Endothelial cell of umbilical vein (primary cell): ENCODE measurements around the gene MC1R. TPM values are rescaled to one million over a fixed set of nuclear protein-coding genes. Genes with fewer than 3 reads are reported as not detected.

ENCODE experiments used
- BruUV-seq: library from RNA; stranded (reverse); fragments of 400-500 nt; replicated peaks from 2 replicates; lab custom pipeline; 2021; lab: Mats Ljungman, UMichigan
- CTCF ChIA-PET: fragments of 300-600, 350-600 bp; sonication (Branson Sonifier 250); formaldehyde crosslinking; loops from one replicate; lab custom pipeline; 2021; ENCODE audit warnings: antibody characterized with exemption, inconsistent platforms; lab: Charles Lee
- POLR2A ChIA-PET: fragments of 300-600, 350-600 bp; sonication (Branson Sonifier 250); formaldehyde crosslinking; loops from one replicate; lab custom pipeline; 2021; ENCODE audit warnings: antibody characterized with exemption, inconsistent platforms; lab: Charles Lee
- DNase-seq: peaks from one replicate; pipeline ENCODE4 v3.0.0-alpha.2; 2011; ENCODE audit warnings: low read depth, low spot score
- FAIRE-seq: peaks from 2 replicates; lab custom pipeline; 2011; peaks lifted over from hg19 to GRCh38; lab: Jason Lieb, UNC
- H2AFZ ChIP-seq: 2 replicates; pipeline ENCODE4 v1.6.0; 2012; ENCODE audit warnings: low read depth, low read length, control low read depth, inconsistent platforms
- H3K27ac ChIP-seq: 2 replicates; pipeline ENCODE4 v1.5.1; 2011; ENCODE audit warnings: low read depth, mild to moderate bottlenecking, control low read depth, low read length, moderate library complexity; ENCODE audit not compliant: insufficient read depth
- H3K27me3 ChIP-seq, 2 experiments: 2 replicates each; pipeline versions ENCODE4 v1.6.0 to v1.6.1; 2011; ENCODE audit warnings: low read length in 2 of 2, mixed read lengths in 1 of 2; ENCODE audit not compliant: control insufficient read depth in 2 of 2, insufficient read depth in 2 of 2
- H3K36me3 ChIP-seq, 2 experiments: 2 replicates in 1 of 2; 3 replicates in 1 of 2; pipeline ENCODE4 v1.5.1; 2011; ENCODE audit warnings: low read length in 2 of 2, mild to moderate bottlenecking in 1 of 2, moderate library complexity in 1 of 2; ENCODE audit not compliant: control insufficient read depth in 2 of 2, insufficient read depth in 2 of 2; ENCODE audit errors: extremely low read depth in 1 of 2
- H3K4me1 ChIP-seq: 3 replicates; pipeline ENCODE4 v1.5.1; 2011; ENCODE audit warnings: mild to moderate bottlenecking, low read length; ENCODE audit not compliant: control insufficient read depth, insufficient read depth; ENCODE audit errors: extremely low read depth
- H3K4me2 ChIP-seq: 2 replicates; pipeline ENCODE4 v1.6.1; 2011; ENCODE audit warnings: low read length, control low read depth, mixed read lengths; ENCODE audit not compliant: insufficient read depth
- H3K4me3 ChIP-seq, 3 experiments: fragments of 200-600 bp in 1 of 3; sonication (generic), shearing (Covaris generic) in 1 of 3; replicated peaks in 1 of 3; 2 replicates each; pipeline ENCODE4 v1.5.1; 2011 to 2016; ENCODE audit warnings: control low read depth in 3 of 3, low read length in 3 of 3, mild to moderate bottlenecking in 2 of 3, inconsistent platforms in 1 of 3, low read depth in 1 of 3, moderate library complexity in 1 of 3; ENCODE audit not compliant: insufficient read depth in 1 of 3
- H3K79me2 ChIP-seq: 2 replicates; pipeline ENCODE4 v1.6.0; 2012; ENCODE audit warnings: low read length, inconsistent platforms; ENCODE audit not compliant: control insufficient read depth, insufficient read depth
- H3K9ac ChIP-seq: replicated peaks from 2 replicates; pipeline ENCODE3; 2011; ENCODE audit warnings: low read length, control low read depth; ENCODE audit not compliant: insufficient read depth; ENCODE audit errors: extremely low read depth
- H3K9me1 ChIP-seq: replicated peaks from 3 replicates; pipeline ENCODE4 v1.6.0; 2011; ENCODE audit warnings: mild to moderate bottlenecking, low read length; ENCODE audit not compliant: control insufficient read depth, insufficient read depth; ENCODE audit errors: extremely low read depth
- H3K9me3 ChIP-seq: replicated peaks from 2 replicates; pipeline ENCODE4 v1.5.1; 2012; ENCODE audit warnings: low read length, inconsistent platforms; ENCODE audit not compliant: control insufficient read depth, insufficient read depth
- H4K20me1 ChIP-seq: replicated peaks from 2 replicates; pipeline ENCODE3; 2011; ENCODE audit warnings: mild to moderate bottlenecking, low read length; ENCODE audit not compliant: control insufficient read depth, insufficient read depth; ENCODE audit errors: extremely low read depth
- CTCF ChIP-seq, 2 donors: IDR thresholded peaks; 1 replicate in 1 of 2; 2 replicates in 1 of 2; pipeline ENCODE4 v1.5.1; 2011; ENCODE audit warnings: low read length in 2 of 2, mild to moderate bottlenecking in 2 of 2, moderate library complexity in 2 of 2, control low read depth in 1 of 2, inconsistent platforms in 1 of 2, low read depth in 1 of 2; ENCODE audit not compliant: insufficient read depth in 1 of 2; ENCODE audit errors: extremely low read depth in 1 of 2
- EZH2 ChIP-seq: IDR thresholded peaks from 2 replicates; pipeline ENCODE4 v1.6.1; 2012; ENCODE audit warnings: borderline replicate concordance, low read depth, mild to moderate bottlenecking, moderate library complexity, low read length, inconsistent platforms; ENCODE audit not compliant: severe bottlenecking
- FOS ChIP-seq: IDR thresholded peaks from 2 replicates; pipeline ENCODE4 v1.6.1; 2011; ENCODE audit warnings: mild to moderate bottlenecking, low read length, moderate library complexity, borderline replicate concordance; ENCODE audit not compliant: insufficient read depth
- GATA2 ChIP-seq: IDR thresholded peaks from 2 replicates; pipeline ENCODE4 v1.7.0; 2011; ENCODE audit warnings: low read depth, mild to moderate bottlenecking, moderate library complexity, mixed read lengths, low read length; ENCODE audit not compliant: insufficient read length, insufficient read depth
- JUN ChIP-seq: IDR thresholded peaks from 2 replicates; pipeline ENCODE4 v1.6.1; 2011; ENCODE audit warnings: borderline replicate concordance, low read depth; ENCODE audit not compliant: insufficient read length, insufficient read depth
- MAX ChIP-seq: IDR thresholded peaks from 2 replicates; pipeline ENCODE4 v1.6.1; 2011; ENCODE audit not compliant: insufficient read depth, insufficient read length
- MYC ChIP-seq: IDR thresholded peaks from one replicate; pipeline ENCODE4 v1.6.1; 2011; ENCODE audit warnings: mild to moderate bottlenecking, low read depth, low read length
- POLR2A ChIP-seq: IDR thresholded peaks from 2 replicates; pipeline ENCODE4 v1.6.1; 2012; ENCODE audit warnings: low read depth, mild to moderate bottlenecking, control low read depth, low read length
- POLR2AphosphoS5 ChIP-seq: IDR thresholded peaks from 2 replicates; pipeline ENCODE4 v1.6.1; 2012; ENCODE audit warnings: low read depth, mild to moderate bottlenecking, control low read depth, low read length, moderate library complexity; ENCODE audit not compliant: insufficient read depth
- dilution Hi-C: fragments of 300-500 bp; cut with MboI; formaldehyde crosslinking; loops from one replicate; pipeline ENCODE4 v1.15.0; 2019; ENCODE audit warnings: low sequenced_read_pairs; ENCODE audit not compliant: extremely low pct_ligation_motif_present
- intact Hi-C: fragments of 100-400 bp; cut with micrococcal nuclease; formaldehyde crosslinking; loops from one replicate; pipeline ENCODE4 v1.10.0; 2022
- polyA plus RNA-seq, 4 experiments: library from polyadenylated mRNA; depleted of rRNA in 3 of 4; stranded (reverse) in 3 of 4; unstranded in 1 of 4; fragments of >200 nt; gene quantifications; 2 replicates each; pipeline versions ENCODE4 v1.2.1 to v1.2.3, GENCODE V29; 2011 to 2012; ENCODE audit warnings: missing spikeins in 1 of 4
- total RNA-seq: library from RNA; stranded (reverse); gene quantifications from 2 replicates; pipeline ENCODE4 v1.2.3, GENCODE V29; 2021

The MC1R gene
- total and polyA plus RNA-seq, 2 donors (not counting 3 experiments of a cell fraction or from before 2014, with no cell fraction given): 4.0 to 4.9 TPM

GRCh38 chr16:89924925-89925307, 6.3 kb downstream of the MC1R start:
- intact Hi-C loops (loop anchor here (2.0 to 5.0 kb wide), 4 partner anchors 48 to 223 kb away; partner anchors contain the start of genes FANCA, SPATA2L, VPS9D1 and ZNF276), dilution Hi-C loops (no loop called here)
- BruUV-seq: no TSS peak
- Histone ChIP-seq H3K79me2 (peaks cover 7% of the 10 kb centered on the region), H3K27me3 (no peaks in the 10 kb centered on the region), H3K9me1 (no peaks in the 10 kb centered on the region), H3K36me3 (peaks cover 0 to 3% of the 10 kb centered on the region in 2 experiments), H4K20me1 (peaks cover 4% of the 10 kb centered on the region), H3K9ac (no peak overlapping the region), H3K27ac (no peak overlapping the region), H3K4me1 (peaks cover 25% of the 10 kb centered on the region), H3K4me2 (peak overlapping the region; percentile 76), H3K9me3 (no peaks in the 10 kb centered on the region), H3K4me3 (peak overlapping the region in 2 of 3 experiments; percentile 13 to 34), H2AFZ (no peak overlapping the region)
- FAIRE-seq: no peak
- ChIA-PET CTCF (interaction anchor here (0.9 to 1.5 kb wide), 2 partner anchors 15 to 23 kb away, joined by 3 to 8 read pairs; no protein-coding TSS in a partner anchor), POLR2A (interaction anchor here (0.6 to 1.0 kb wide), 5 partner anchors 17 to 1902 kb away, joined by 3 to 7 read pairs (median 3); partner anchors contain the start of gene TCF25)
- TF ChIP-seq GATA2 (no peak), EZH2 (no peak)
- no peak for DNase-seq

GRCh38 chr16:89925596-89926079, 7.0 kb downstream of the MC1R start:
- DNase-seq (no peak), FAIRE-seq (peak; percentile 8)
- Histone ChIP-seq H3K27me3 (no peaks in the 10 kb centered on the region), H3K4me3 (peak overlapping the region; percentile 34 to 54 (median 50)), H3K79me2 (peaks cover 7% of the 10 kb centered on the region), H2AFZ (peak overlapping the region; percentile 44), H3K9me3 (no peaks in the 10 kb centered on the region), H3K27ac (no peak overlapping the region), H3K9me1 (no peaks in the 10 kb centered on the region), H3K4me1 (peaks cover 22% of the 10 kb centered on the region), H3K4me2 (peak overlapping the region; percentile 76), H3K36me3 (peaks cover 0 to 3% of the 10 kb centered on the region in 2 experiments), H3K9ac (no peak overlapping the region), H4K20me1 (peaks cover 4% of the 10 kb centered on the region)
- ChIA-PET POLR2A (interaction anchor here (0.6 kb wide), 1 partner anchor 31 kb away, joined by 3 read pairs; no protein-coding TSS in a partner anchor), CTCF (interaction anchor here (1.5 kb wide), 1 partner anchor 22 kb away, joined by 8 read pairs; no protein-coding TSS in a partner anchor)
- TF ChIP-seq CTCF (IDR thresholded peaks at IDR 0.05; ENCODE audit: extremely low read depth in 1 of 2, insufficient read depth in 1 of 2, low read depth in 1 of 2, low read length in 2 of 2) (peak in 1 of 2 donors; percentile 11), GATA2 (no peak), EZH2 (no peak), FOS (no peak), POLR2A (no peak), MYC (no peak), POLR2AphosphoS5 (no peak), MAX (no peak), JUN (no peak)
- intact Hi-C loops: loop anchor here (1.0 to 2.0 kb wide), 2 partner anchors 23 to 47 kb away; partner anchors contain the start of gene DEF8
- no TSS peak for BruUV-seq
- dilution Hi-C loops: no loop called here
